ENCODE measurements around the gene CACNA2D3.

The CACNA2D3 gene

GRCh38 chr3:54127499-54128056, 5.2 kb downstream of the CACNA2D3 start:
- DNase-seq, result no peak

GRCh38 chr3:54131026-54131605, 8.8 kb downstream of the CACNA2D3 start:
- no peak for DNase-seq

GRCh38 chr3:54131890-54132289, 9.5 kb downstream of the CACNA2D3 start:
- DNase-seq, result no peak

GRCh38 chr3:54132685-54133084, 10.3 kb downstream of the CACNA2D3 start:
- DNase-seq, result no peak

GRCh38 chr3:54133196-54133595, 10.8 kb downstream of the CACNA2D3 start:
- no peak for DNase-seq

GRCh38 chr3:54134155-54134554, 11.8 kb downstream of the CACNA2D3 start:
- no peak for DNase-seq

GRCh38 chr3:54134713-54135112, 12.4 kb downstream of the CACNA2D3 start:
- no peak for DNase-seq

GRCh38 chr3:54137311-54137710, 15.0 kb downstream of the CACNA2D3 start:
- DNase-seq, result no peak

- DNase-seq, result no peak
Observed at GRCh38 chr3:54138937-54139547, 16.7 kb downstream of the CACNA2D3 start.

GRCh38 chr3:54139630-54140029, 17.3 kb downstream of the CACNA2D3 start:
- no peak for DNase-seq

GRCh38 chr3:54144284-54144683, 21.9 kb downstream of the CACNA2D3 start:
- no peak for DNase-seq

- DNase-seq, result peak; percentile 27
Observed at GRCh38 chr3:54146506-54147239, 24.3 kb downstream of the CACNA2D3 start.

- DNase-seq, result no peak
Observed at GRCh38 chr3:54150864-54151467, 28.6 kb downstream of the CACNA2D3 start.

- peak; percentile 37 for DNase-seq
Observed at GRCh38 chr3:54153477-54153876, 31.1 kb downstream of the CACNA2D3 start.

- no peak for DNase-seq
Observed at GRCh38 chr3:54157860-54158259, 35.5 kb downstream of the CACNA2D3 start.

GRCh38 chr3:54159917-54160316, 37.6 kb downstream of the CACNA2D3 start:
- no peak for DNase-seq

GRCh38 chr3:54163441-54163840, 41.1 kb downstream of the CACNA2D3 start:
- DNase-seq, result no peak

- no peak for DNase-seq
Observed at GRCh38 chr3:54164192-54164975, 42.0 kb downstream of the CACNA2D3 start.

GRCh38 chr3:54165865-54166264, 43.5 kb downstream of the CACNA2D3 start:
- no peak for DNase-seq

- DNase-seq, result no peak
Observed at GRCh38 chr3:54167999-54168398, 45.6 kb downstream of the CACNA2D3 start.

- no peak for DNase-seq
Observed at GRCh38 chr3:54168451-54168850, 46.1 kb downstream of the CACNA2D3 start.

- DNase-seq, result no peak
Observed at GRCh38 chr3:54169524-54169923, 47.2 kb downstream of the CACNA2D3 start.

Measured in fibroblast of skin of back (primary cell).